OCI-LY1 (cell line): ENCODE measurements around the gene ZSCAN10.

Experiments
- CTCF ChIP-seq: fragments of 200-600 bp; sonication (generic), shearing (Covaris generic); IDR thresholded peaks from 2 replicates; pipeline ENCODE4 v1.5.1; 2017; ENCODE audit warnings: mild to moderate bottlenecking, antibody characterized with exemption, low read length, moderate library complexity, mixed read lengths
- EZH2 ChIP-seq: fragments of 200-600 bp; sonication (generic), shearing (Covaris generic); IDR thresholded peaks from 2 replicates; pipeline ENCODE4 v1.8.0; 2017; ENCODE audit warnings: borderline replicate concordance, mixed run types, mild to moderate bottlenecking, antibody characterized with exemption, low read length, moderate library complexity, mixed read lengths

- TF ChIP-seq EZH2 (no peak), CTCF (no peak)
Measured at GRCh38 chr16:3084969-3085670, 14.0 kb downstream of the ZSCAN10 start.
